OCI-LY7 (cell line): ENCODE data around the gene KIAA0513. TPM values are rescaled to one million over a fixed set of nuclear protein-coding genes. Genes with fewer than 3 reads are reported as not detected.

ENCODE experiments used
- BruUV-seq: library from RNA; stranded (reverse); fragments of 400-500 nt; replicated peaks from 2 replicates; lab custom pipeline; 2021; lab: Mats Ljungman, UMichigan
- CTCF ChIA-PET: fragments of 300-600 bp; sonication (Branson Sonifier 250); formaldehyde crosslinking; loops from one replicate; lab custom pipeline; 2022; ENCODE audit warnings: antibody characterized with exemption; ENCODE audit not compliant: unreplicated experiment; lab: Charles Lee
- POLR2A ChIA-PET: fragments of 300-600 bp; sonication (Branson Sonifier 250); formaldehyde crosslinking; loops from one replicate; lab custom pipeline; 2022; ENCODE audit warnings: antibody characterized with exemption; lab: Charles Lee
- DNase-seq: peaks from one replicate; pipeline ENCODE4 v3.0.0-alpha.2; 2015; ENCODE audit warnings: low spot score
- H2AFZ ChIP-seq: fragments of 200-600 bp; sonication (generic), shearing (Covaris generic); 2 replicates; pipeline ENCODE4 v1.6.1; 2014; ENCODE audit warnings: mild to moderate bottlenecking, antibody characterized with exemption, low read length, moderate library complexity
- H3K27ac ChIP-seq: fragments of 200-600 bp; sonication (generic); 2 replicates; pipeline ENCODE4 v1.5.1; 2014; ENCODE audit warnings: mixed run types, low read depth, mild to moderate bottlenecking, moderate library complexity, low read length, inconsistent platforms; ENCODE audit not compliant: poor library complexity, severe bottlenecking
- H3K36me3 ChIP-seq: fragments of 200-600 bp; sonication (generic); 2 replicates; pipeline ENCODE4 v1.6.1; 2014; ENCODE audit warnings: mild to moderate bottlenecking, antibody characterized with exemption, low read length, moderate library complexity, mixed read lengths; ENCODE audit not compliant: insufficient read depth
- H3K4me1 ChIP-seq: fragments of 200-600 bp; sonication (generic); 2 replicates; pipeline ENCODE4 v1.5.1; 2014; ENCODE audit warnings: mild to moderate bottlenecking, low read length; ENCODE audit not compliant: insufficient read depth, poor library complexity, severe bottlenecking
- H3K4me2 ChIP-seq: fragments of 200-600 bp; sonication (generic); 2 replicates; pipeline ENCODE4 v1.6.1; 2014; ENCODE audit warnings: mild to moderate bottlenecking, low read length
- H3K4me3 ChIP-seq: fragments of 200-600 bp; sonication (generic); 2 replicates; pipeline ENCODE4 v1.5.1; 2014; ENCODE audit warnings: mild to moderate bottlenecking, low read depth, low read length; ENCODE audit not compliant: poor library complexity, severe bottlenecking
- H3K79me2 ChIP-seq: fragments of 200-600 bp; sonication (generic); 2 replicates; pipeline ENCODE4 v1.6.1; 2016; ENCODE audit warnings: low read depth, mild to moderate bottlenecking, low read length, moderate library complexity, mixed read lengths; ENCODE audit not compliant: insufficient read depth
- H3K9me2 ChIP-seq: fragments of 200-600 bp; sonication (generic); 2 replicates; pipeline ENCODE4 v1.6.1; 2016; ENCODE audit warnings: mild to moderate bottlenecking, low read length, mixed read lengths; ENCODE audit not compliant: insufficient read depth
- H3K9me3 ChIP-seq: fragments of 200-600 bp; sonication (generic); 2 replicates; pipeline ENCODE4 v1.6.1; 2014; ENCODE audit warnings: mild to moderate bottlenecking, mixed run types, low read length, mixed read lengths
- H4K20me1 ChIP-seq: fragments of 200-600 bp; sonication (generic); 2 replicates; pipeline ENCODE4 v1.6.1; 2014; ENCODE audit warnings: mild to moderate bottlenecking, antibody characterized with exemption, low read length, moderate library complexity, mixed read lengths; ENCODE audit not compliant: insufficient read depth
- EZH2phosphoT487 ChIP-seq: fragments of 200-600 bp; sonication (generic); IDR thresholded peaks from 2 replicates; pipeline ENCODE4 v1.6.1; 2018; ENCODE audit warnings: low read depth, borderline replicate concordance, mild to moderate bottlenecking, mixed run types, antibody characterized with exemption, low read length, moderate library complexity, mixed read lengths
- intact Hi-C: fragments of 100-400 bp; cut with micrococcal nuclease; formaldehyde crosslinking; loops from one replicate; pipeline ENCODE4 v1.10.0; 2022; ENCODE audit not compliant: unreplicated experiment
- total RNA-seq, 2 experiments: library from RNA; depleted of rRNA in 1 of 2; stranded (reverse); fragments of >200 nt in 1 of 2; shearing (Covaris generic) in 1 of 2; gene quantifications; 2 replicates each; pipeline ENCODE4 v1.2.3, GENCODE V29; 2014 to 2022
- TF ChIP-seq, protein P1 (sequence below): fragments of 200-600 bp; sonication (generic); conservative IDR thresholded peaks from 2 replicates; pipeline ENCODE4 v1.5.1; 2014; ENCODE audit warnings: mild to moderate bottlenecking, antibody characterized with exemption, low read length, moderate library complexity, mixed read lengths

KIAA0513 gene
- total RNA-seq, 2 experiments from 2014 or later = 0.88 to 4.8 TPM

DNA sequence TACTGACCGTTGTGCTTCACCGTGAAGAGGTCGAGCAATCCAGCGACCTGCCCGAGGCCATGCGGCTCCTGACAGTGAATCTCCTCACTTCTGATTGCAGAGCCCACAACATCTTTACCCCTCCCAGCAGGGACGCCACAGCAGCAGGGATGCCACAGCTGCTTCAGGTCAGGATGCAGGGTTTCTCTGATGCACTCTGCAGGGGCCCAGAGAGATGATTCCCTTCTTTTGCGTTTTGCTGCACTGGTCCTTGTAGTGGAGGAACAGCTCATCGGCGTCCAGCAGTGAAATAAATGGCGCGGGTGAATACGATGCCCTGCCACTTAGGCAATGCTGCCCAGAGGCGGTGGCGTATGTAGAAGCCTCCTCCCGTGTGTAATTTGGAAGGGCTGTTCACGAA is 5.6 kb downstream of the KIAA0513 start:
- Histone ChIP-seq H3K36me3 (no peaks in the 10 kb centered on the region), H3K9me3 (no peaks in the 10 kb centered on the region), H4K20me1 (no peaks in the 10 kb centered on the region), H2AFZ (no peak overlapping the region), H3K4me2 (no peak overlapping the region), H3K9me2 (no peaks in the 10 kb centered on the region), H3K4me3 (no peak overlapping the region), H3K27ac (no peak overlapping the region), H3K79me2 (no peaks in the 10 kb centered on the region), H3K4me1 (peaks cover 10% of the 10 kb centered on the region)
- ChIA-PET CTCF (no interaction called here), POLR2A (interaction anchor here (0.6 kb wide), 1 partner anchor 542 kb away, joined by 3 read pairs; no protein-coding TSS in a partner anchor)
- DNase-seq = no peak
- TF ChIP-seq, protein P1, sequence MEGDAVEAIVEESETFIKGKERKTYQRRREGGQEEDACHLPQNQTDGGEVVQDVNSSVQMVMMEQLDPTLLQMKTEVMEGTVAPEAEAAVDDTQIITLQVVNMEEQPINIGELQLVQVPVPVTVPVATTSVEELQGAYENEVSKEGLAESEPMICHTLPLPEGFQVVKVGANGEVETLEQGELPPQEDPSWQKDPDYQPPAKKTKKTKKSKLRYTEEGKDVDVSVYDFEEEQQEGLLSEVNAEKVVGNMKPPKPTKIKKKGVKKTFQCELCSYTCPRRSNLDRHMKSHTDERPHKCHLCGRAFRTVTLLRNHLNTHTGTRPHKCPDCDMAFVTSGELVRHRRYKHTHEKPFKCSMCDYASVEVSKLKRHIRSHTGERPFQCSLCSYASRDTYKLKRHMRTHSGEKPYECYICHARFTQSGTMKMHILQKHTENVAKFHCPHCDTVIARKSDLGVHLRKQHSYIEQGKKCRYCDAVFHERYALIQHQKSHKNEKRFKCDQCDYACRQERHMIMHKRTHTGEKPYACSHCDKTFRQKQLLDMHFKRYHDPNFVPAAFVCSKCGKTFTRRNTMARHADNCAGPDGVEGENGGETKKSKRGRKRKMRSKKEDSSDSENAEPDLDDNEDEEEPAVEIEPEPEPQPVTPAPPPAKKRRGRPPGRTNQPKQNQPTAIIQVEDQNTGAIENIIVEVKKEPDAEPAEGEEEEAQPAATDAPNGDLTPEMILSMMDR = no peak
- no peak for TF ChIP-seq EZH2phosphoT487
- BruUV-seq = no TSS peak
- intact Hi-C loops = no loop called here

DNA sequence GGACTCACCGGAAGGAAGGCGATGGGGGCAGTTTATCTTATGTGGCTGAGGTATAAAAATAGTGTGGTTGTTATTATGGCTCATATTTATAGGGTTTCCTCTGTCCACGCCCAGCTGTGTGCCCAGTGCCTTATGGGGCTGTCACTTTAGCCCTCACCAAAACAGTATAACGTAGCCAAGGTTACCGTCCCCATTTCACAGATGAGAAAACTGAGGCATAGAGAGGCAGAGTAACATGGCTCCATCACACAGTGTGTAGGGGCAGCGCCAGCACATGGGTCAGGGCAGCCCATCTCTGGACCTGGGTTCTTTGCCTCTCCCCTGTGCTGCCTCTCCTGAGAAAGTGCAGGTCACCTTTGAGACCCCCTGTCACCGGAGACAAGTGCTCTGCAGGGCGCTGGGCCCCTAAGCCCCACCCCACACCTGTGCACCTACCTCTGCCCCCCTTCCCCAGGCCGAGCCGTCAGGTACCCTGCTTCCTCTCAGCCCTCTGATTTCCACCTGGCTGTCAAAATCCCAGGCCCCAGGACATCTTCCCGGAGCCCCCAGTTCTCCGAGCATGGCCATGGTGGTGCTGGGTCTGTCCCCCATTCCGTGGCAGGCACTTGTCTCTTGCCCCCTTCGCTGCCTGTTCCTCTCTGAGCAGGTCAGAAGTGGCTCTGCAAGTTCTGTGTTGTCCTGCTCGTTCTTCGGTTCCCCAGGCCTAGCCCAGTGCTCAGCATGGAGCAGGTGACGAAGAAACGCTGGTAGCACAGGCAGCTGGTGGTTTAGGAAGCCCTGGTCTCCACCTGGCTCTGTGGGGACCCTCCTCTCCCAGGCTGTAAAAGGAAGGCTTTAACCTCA is 7.2 kb downstream of the KIAA0513 start:
- TF ChIP-seq, protein P1 = no peak
- TF ChIP-seq EZH2phosphoT487 = no peak
- POLR2A ChIA-PET = no interaction called here
- no peak for DNase-seq
- no peak overlapping the region for H3K27ac ChIP-seq
- no peak overlapping the region for H2AFZ ChIP-seq
- H3K79me2 ChIP-seq = no peaks in the 10 kb centered on the region
- BruUV-seq = no TSS peak
- peaks cover 4% of the 10 kb centered on the region for H3K4me1 ChIP-seq
- no peaks in the 10 kb centered on the region for H3K36me3 ChIP-seq
- no peak overlapping the region for H3K4me2 ChIP-seq
- no peak overlapping the region for H3K4me3 ChIP-seq
- no peaks in the 10 kb centered on the region for H4K20me1 ChIP-seq
- no peaks in the 10 kb centered on the region for H3K9me3 ChIP-seq
- CTCF ChIA-PET = no interaction called here
- intact Hi-C loops = no loop called here
- H3K9me2 ChIP-seq = no peaks in the 10 kb centered on the region
